ENCODE data around the gene LONP1. TPM values are rescaled to one million over a fixed set of nuclear protein-coding genes. Genes with fewer than 3 reads are reported as not detected.

Gene LONP1
- total RNA-seq, 1 donor from 2014 or later = 74.0 TPM

DNA sequence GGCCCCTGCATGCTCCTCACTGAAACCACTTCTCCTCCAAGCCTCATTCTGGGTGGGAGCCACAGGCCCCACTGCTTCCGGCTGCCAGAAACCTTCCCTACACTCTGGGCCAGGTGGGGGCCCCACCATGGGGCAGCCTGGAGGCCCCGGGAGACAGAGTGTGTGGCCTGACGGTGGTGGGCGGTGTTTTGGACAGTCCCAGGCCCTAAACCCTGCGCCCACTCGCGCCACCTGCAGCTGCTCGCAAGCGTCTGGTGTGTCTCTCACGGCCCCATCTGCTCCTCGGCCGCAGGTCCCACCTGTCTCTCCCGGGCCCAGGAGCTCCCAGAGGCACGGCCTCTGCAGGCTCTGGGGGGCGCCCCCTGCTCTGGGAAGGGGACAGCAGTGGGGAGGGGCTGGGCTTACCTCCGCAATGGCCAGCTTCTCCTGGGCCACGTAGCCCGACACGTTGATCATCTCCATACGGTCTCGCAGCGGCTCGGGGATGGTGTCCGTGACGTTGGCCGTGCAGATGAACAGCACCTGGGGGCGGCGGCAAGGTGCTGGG lies 24.2 kb downstream of the LONP1 start:
- H3K27ac Mint-ChIP-seq = no peak overlapping the region
- TF ChIP-seq, protein P1, sequence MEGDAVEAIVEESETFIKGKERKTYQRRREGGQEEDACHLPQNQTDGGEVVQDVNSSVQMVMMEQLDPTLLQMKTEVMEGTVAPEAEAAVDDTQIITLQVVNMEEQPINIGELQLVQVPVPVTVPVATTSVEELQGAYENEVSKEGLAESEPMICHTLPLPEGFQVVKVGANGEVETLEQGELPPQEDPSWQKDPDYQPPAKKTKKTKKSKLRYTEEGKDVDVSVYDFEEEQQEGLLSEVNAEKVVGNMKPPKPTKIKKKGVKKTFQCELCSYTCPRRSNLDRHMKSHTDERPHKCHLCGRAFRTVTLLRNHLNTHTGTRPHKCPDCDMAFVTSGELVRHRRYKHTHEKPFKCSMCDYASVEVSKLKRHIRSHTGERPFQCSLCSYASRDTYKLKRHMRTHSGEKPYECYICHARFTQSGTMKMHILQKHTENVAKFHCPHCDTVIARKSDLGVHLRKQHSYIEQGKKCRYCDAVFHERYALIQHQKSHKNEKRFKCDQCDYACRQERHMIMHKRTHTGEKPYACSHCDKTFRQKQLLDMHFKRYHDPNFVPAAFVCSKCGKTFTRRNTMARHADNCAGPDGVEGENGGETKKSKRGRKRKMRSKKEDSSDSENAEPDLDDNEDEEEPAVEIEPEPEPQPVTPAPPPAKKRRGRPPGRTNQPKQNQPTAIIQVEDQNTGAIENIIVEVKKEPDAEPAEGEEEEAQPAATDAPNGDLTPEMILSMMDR (conservative IDR thresholded peaks at IDR 0.05) = no peak
- DNase-seq (ENCODE audit: extremely low spot score, unreplicated experiment) = no peak
- H3K4me1 Mint-ChIP-seq (ENCODE audit: unreplicated experiment) = no peaks in the 10 kb centered on the region
- H3K36me3 Mint-ChIP-seq = peaks cover 3% of the 10 kb centered on the region
- no peaks in the 10 kb centered on the region for H3K27me3 Mint-ChIP-seq
- no peak overlapping the region for H3K4me3 Mint-ChIP-seq
- H3K9me3 Mint-ChIP-seq = no peaks in the 10 kb centered on the region

DNA sequence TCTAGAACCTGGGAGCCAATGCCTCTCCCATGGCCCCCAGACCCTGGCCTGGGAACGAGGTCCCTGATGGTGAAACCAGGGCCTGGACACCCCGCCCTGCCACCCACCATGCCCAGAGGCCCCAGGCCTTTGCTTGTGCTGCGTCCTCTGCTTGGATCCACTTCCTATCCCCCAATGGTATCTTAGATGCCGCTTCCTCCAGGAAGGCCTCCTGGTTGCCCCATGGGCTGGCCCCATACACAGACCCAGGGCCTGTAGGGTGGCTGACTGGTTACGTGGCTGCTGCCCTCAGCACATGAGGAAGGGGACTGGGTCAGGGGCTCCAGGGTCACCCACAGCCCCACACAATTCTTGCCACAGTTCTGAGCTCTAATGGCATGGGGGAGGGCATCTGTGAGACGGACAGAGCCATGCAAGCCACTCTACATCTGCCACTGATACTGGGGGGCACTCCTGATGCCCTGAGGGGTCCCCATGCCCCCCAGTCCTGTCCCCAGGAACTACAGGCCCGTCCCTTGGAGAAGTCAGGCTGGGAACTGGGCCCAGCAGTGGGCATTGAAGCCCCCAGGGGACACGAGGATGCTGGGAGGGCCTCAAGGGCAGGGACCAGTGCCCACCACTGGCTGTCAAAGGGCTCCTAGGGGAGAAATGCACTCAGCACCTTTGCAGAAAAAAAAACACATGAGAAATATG lies 24.8 kb downstream of the LONP1 start:
- Mint-ChIP-seq H3K9me3 (no peaks in the 10 kb centered on the region), H3K4me3 (no peak overlapping the region), H3K27me3 (no peaks in the 10 kb centered on the region), H3K4me1 (ENCODE audit: unreplicated experiment) (peaks cover under 1% of the 10 kb centered on the region), H3K27ac (peak overlapping the region; percentile 53), H3K36me3 (peaks cover 6% of the 10 kb centered on the region)
- DNase-seq (ENCODE audit: extremely low spot score, unreplicated experiment) = no peak
- TF ChIP-seq, protein P1 (conservative IDR thresholded peaks at IDR 0.05) = no peak

DNA sequence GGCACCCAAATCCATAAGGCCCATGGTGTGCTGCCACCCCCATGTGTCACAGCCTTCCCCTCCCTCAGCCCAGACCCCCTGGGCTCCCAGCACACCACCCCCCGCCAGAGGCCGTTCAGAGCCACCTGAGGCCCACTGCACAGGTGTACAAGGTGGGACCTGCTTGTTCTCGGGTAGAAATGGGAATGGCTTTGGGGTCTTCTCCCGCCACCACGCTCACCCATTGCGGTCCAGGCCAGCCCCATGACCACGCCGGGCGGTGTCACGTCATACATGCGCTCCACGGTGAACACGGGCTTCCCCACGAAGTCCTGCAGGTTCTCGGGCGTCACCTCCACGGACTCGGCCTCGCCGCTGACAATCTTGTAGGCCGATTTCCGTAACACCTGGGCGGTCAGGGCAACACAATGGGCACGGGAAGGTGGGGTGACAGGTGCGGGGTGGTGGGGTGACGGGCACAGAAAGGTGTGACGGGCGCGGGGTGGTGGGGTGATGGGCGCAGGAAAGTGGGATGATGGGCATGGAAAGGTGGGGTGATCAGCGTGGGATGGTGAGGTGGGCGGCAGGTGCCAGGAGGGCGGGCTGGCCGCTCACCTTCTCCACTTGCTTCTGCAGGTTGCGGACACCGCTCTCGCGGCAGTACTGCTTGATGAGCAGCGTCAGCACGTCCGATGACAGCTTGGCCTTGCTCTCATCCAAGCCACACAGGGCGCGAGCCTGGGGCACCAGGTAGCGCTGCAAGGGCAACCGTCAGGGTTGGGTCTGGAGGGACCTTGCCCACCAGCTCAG lies 25.6 kb downstream of the LONP1 start:
- no peak for DNase-seq (ENCODE audit: extremely low spot score, unreplicated experiment)
- H3K27me3 Mint-ChIP-seq = no peaks in the 10 kb centered on the region
- no peak overlapping the region for H3K4me3 Mint-ChIP-seq
- H3K4me1 Mint-ChIP-seq (ENCODE audit: unreplicated experiment) = peaks cover 5% of the 10 kb centered on the region
- peaks cover 6% of the 10 kb centered on the region for H3K36me3 Mint-ChIP-seq
- TF ChIP-seq, protein P1 (conservative IDR thresholded peaks at IDR 0.05) = no peak
- H3K9me3 Mint-ChIP-seq = no peaks in the 10 kb centered on the region
- peak overlapping the region; percentile 53 for H3K27ac Mint-ChIP-seq

DNA sequence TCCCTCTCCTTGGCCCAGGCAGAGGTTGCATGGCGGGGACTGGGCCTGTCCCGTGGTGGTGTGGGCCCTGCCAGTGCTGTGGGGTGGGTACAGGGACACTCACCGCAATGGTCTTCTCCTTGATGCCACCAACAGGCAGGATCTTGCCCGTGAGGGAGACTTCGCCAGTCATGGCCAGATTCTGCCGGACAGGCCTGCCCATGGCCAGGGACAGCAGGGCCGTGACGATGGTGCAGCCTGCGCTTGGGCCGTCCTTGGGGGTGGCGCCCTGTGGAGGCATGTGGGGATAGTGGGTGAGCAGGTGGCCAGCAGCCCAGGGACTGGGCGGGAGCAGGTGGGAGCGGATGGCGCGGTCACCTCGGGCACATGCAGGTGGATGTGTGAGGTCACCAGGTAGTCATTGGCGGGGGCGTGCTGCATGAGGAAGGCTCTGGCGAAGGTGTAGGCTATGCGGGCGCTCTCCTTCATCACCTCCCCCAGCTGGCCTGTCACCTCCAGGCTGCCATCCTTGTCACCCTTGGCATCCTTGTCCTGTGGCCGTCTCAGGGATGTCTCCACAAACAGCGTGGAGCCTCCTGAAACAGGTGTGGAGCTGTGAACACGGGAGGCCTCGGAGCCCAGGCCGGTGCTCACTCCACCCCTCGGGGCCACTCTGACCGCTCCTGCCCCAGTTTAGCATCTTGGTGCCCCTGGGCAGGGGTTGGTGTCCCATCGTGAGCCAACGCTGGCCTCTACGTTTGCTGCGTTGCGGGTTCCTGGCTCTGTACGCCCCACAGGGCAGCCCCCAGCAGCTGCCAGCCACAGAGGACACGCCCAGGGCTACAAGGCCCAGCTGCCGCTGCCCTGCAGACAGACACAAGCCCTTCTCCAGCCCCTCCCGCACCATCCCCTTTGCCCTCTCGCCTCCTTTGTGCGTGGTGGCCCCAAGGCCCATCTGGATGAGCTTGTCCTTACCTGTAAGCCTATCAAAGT lies 26.5 kb downstream of the LONP1 start:
- Mint-ChIP-seq H3K27ac (peak overlapping the region; percentile 65), H3K4me3 (no peak overlapping the region)
- DNase-seq (ENCODE audit: extremely low spot score, unreplicated experiment) = no peak

More for the DNA sequence above, 26.5 kb downstream of the LONP1 start:
- Mint-ChIP-seq H3K36me3 (peaks cover 6% of the 10 kb centered on the region), H3K4me1 (ENCODE audit: unreplicated experiment) (peaks cover 5% of the 10 kb centered on the region), H3K9me3 (no peaks in the 10 kb centered on the region), H3K27me3 (no peaks in the 10 kb centered on the region)
- TF ChIP-seq, protein P1 (conservative IDR thresholded peaks at IDR 0.05) = no peak

All from type B pancreatic cell (in vitro differentiated cells).